HepG2 (cell line): Measurements from ENCODE around the gene AGFG1. TPM values are rescaled to one million over a fixed set of nuclear protein-coding genes. Genes with fewer than 3 reads are reported as not detected.

Experiments
- ARNT2 ChIP-seq: sonication (generic); formaldehyde crosslinking; IDR thresholded peaks from 2 replicates; pipeline ENCODE4 v1.8.0; 2022; ENCODE audit warnings: mild to moderate bottlenecking, low read depth, missing genetic modification reagents, moderate library complexity
- BHLHE40 ChIP-seq: IDR thresholded peaks from 2 replicates; pipeline ENCODE4 v1.6.1; 2011; ENCODE audit warnings: low read length, improper control_type of control experiment
- CCDC6 ChIP-seq: sonication (generic); formaldehyde crosslinking; IDR thresholded peaks from 2 replicates; pipeline ENCODE4 v1.8.1; 2022; ENCODE audit warnings: mild to moderate bottlenecking, missing genetic modification reagents, moderate library complexity
- MAFF ChIP-seq: IDR thresholded peaks from 2 replicates; pipeline ENCODE4 v1.6.1; 2011; ENCODE audit warnings: low read depth, low read length, improper control_type of control experiment
- MTF1 ChIP-seq: sonication (generic); formaldehyde crosslinking; IDR thresholded peaks from 2 replicates; pipeline ENCODE4 v1.5.0; 2020; ENCODE audit warnings: missing genetic modification reagents
- RARG ChIP-seq: sonication (generic); formaldehyde crosslinking; IDR thresholded peaks from 2 replicates; pipeline ENCODE4 v1.4.0; 2020; ENCODE audit warnings: low read depth, mild to moderate bottlenecking, missing genetic modification reagents
- RBFOX2 ChIP-seq: fragments of 200-400 bp; formaldehyde crosslinking; IDR thresholded peaks from 2 replicates; pipeline ENCODE4 v1.6.1; 2017; ENCODE audit warnings: low read depth, mild to moderate bottlenecking, low read length
- RBM22 ChIP-seq: fragments of 200-400 bp; formaldehyde crosslinking; optimal IDR thresholded peaks from 2 replicates; pipeline ENCODE3; 2017; ENCODE audit warnings: mild to moderate bottlenecking, low read length, moderate library complexity
- SALL1 ChIP-seq: sonication (generic); formaldehyde crosslinking; IDR thresholded peaks from 2 replicates; pipeline ENCODE4 v1.8.0; 2022; ENCODE audit warnings: mild to moderate bottlenecking, missing genetic modification reagents
- SIX4 ChIP-seq: sonication (generic); formaldehyde crosslinking; IDR thresholded peaks from 2 replicates; pipeline ENCODE4 v1.4.0; 2020; ENCODE audit warnings: missing genetic modification reagents
- SYNCRIP ChIP-seq: fragments of 200-400 bp; formaldehyde crosslinking; IDR thresholded peaks from 2 replicates; pipeline ENCODE4 v1.6.1; 2018; ENCODE audit warnings: mild to moderate bottlenecking, low read depth, low read length; ENCODE audit not compliant: insufficient read depth
- ZFAT ChIP-seq: sonication (generic); formaldehyde crosslinking; conservative IDR thresholded peaks from 2 replicates; pipeline ENCODE4 v1.8.1; 2023; ENCODE audit warnings: missing genetic modification reagents, inconsistent platforms
- ZNF205 ChIP-seq: IDR thresholded peaks from 2 replicates; pipeline ENCODE4 v1.6.1; 2018; ENCODE audit warnings: missing biosample characterization, missing genetic modification reagents
- ZNF235 ChIP-seq: sonication (generic); formaldehyde crosslinking; IDR thresholded peaks from 2 replicates; pipeline ENCODE4 v1.8.1; 2023; ENCODE audit warnings: mild to moderate bottlenecking, missing genetic modification reagents, borderline replicate concordance
- ZNF274 ChIP-seq: sonication (generic); formaldehyde crosslinking; IDR thresholded peaks from 2 replicates; pipeline ENCODE4 v1.5.1; 2020; ENCODE audit warnings: mild to moderate bottlenecking, missing genetic modification reagents
- ZNF652 ChIP-seq: IDR thresholded peaks from 2 replicates; pipeline ENCODE4 v1.6.1; 2016; ENCODE audit warnings: low read depth, borderline replicate concordance
- ZNF83 ChIP-seq: sonication (generic); formaldehyde crosslinking; IDR thresholded peaks from 2 replicates; pipeline ENCODE4 v1.4.0; 2020; ENCODE audit warnings: missing genetic modification reagents, mild to moderate bottlenecking, borderline replicate concordance
- polyA plus RNA-seq, 8 experiments: library from polyadenylated mRNA; depleted of rRNA in 3 of 8; stranded (reverse) in 7 of 8; unstranded in 1 of 8; fragments of >200 nt; fragmentation: Illumina TruSeq in 4 of 8; extraction: Trizol in 4 of 8; gene quantifications; 2 replicates each; pipeline versions ENCODE4 v1.2.1 to v1.2.3, GENCODE V29; 2011 to 2016; ENCODE audit warnings: low read depth in 4 of 8, missing spikeins in 1 of 8, mixed read lengths in 1 of 8; ENCODE audit not compliant: insufficient read depth in 1 of 8
- total RNA-seq, 5 experiments: library from RNA; depleted of rRNA; stranded (reverse); fragments of >200 nt; fragmentation: Illumina TruSeq; extraction: Trizol; gene quantifications; 2 replicates each; pipeline ENCODE4 v1.2.3, GENCODE V29; 2016; ENCODE audit warnings: low read depth in 1 of 5
- TF ChIP-seq, protein P1 (sequence below): sonication (generic); formaldehyde crosslinking; IDR thresholded peaks from 2 replicates; pipeline ENCODE4 v1.4.0; 2020; ENCODE audit warnings: missing genetic modification reagents
- TF ChIP-seq, protein P2 (sequence below): IDR thresholded peaks from 2 replicates; pipeline ENCODE4 v1.6.1; 2016; ENCODE audit warnings: missing genetic modification reagents, missing compliant biosample characterization
- TF ChIP-seq, protein P3 (sequence below): sonication (generic); formaldehyde crosslinking; IDR thresholded peaks from 2 replicates; pipeline ENCODE4 v1.5.1; 2020; ENCODE audit warnings: mild to moderate bottlenecking, missing genetic modification reagents, borderline replicate concordance
- TF ChIP-seq, protein P4 (sequence below): fragments of 450-650 bp; IDR thresholded peaks from 2 replicates; pipeline ENCODE4 v1.6.1; 2017

The AGFG1 gene
- total and polyA plus RNA-seq, 2 of the 13 experiments (the other 11 are each of a cell fraction or from before 2014, with no cell fraction given): 145 to 168 TPM

DNA sequence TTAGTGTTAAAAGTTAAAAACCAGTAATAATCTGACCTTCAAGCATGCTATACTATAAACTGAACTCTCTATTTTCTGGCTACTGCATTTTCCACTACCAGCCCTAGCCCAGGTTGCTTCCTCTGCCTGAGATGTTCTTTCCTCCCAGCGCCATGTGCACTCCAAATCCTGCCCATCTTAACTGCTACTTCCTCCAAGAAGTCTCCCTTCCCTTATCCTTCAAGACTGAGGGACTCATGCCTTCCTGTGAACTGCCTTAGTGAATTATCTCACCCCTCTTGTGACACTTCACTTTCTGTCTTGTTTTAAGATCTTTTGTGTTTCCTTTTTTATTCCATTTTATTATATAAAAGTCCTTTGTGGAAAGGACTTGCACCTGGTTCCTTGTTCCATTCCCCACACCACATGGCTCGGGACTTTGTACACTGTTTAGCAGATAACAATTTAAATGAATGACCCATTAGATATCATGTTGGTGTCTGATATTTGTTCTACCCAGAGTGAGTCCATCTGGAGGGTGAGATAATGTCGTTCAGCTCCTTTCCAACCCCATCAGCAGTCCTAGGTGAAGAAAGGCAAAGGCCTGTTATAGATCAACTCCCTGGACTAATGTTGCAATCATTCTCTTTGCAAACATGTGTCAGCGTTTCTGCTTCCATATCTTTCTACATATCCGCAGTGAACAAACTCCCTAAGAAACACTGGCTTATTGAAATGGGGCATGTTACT, 20.9 kb upstream of the AGFG1 start (continued):
- TF ChIP-seq ZNF83 (CRISPR knock-in tag) (no peak), MAFF (peak; percentile 96), SIX4 (peak; percentile 75; the same call in 1 of the 2 replicates), MTF1 (CRISPR knock-in tag) (no peak), RBFOX2 (peak; percentile 48; the same call in 1 of the 2 replicates), ZFAT (CRISPR knock-in tag) (no peak), ZNF205 (CRISPR knock-in tag) (peak; percentile 49; the same call in 1 of the 2 replicates), ARNT2 (CRISPR knock-in tag) (no peak), ZNF235 (CRISPR knock-in tag) (no peak), ZNF274 (no peak), BHLHE40 (no peak), SYNCRIP (no peak), SALL1 (peak; percentile 93; the same call in 1 of the 2 replicates), CCDC6 (CRISPR knock-in tag) (peak; percentile 66; the same call in 1 of the 2 replicates), RBM22 (no peak), RARG (CRISPR knock-in tag) (no peak), ZNF652 (CRISPR knock-in tag) (peak; percentile 60; the same call in 1 of the 2 replicates)
- TF ChIP-seq, protein P1, sequence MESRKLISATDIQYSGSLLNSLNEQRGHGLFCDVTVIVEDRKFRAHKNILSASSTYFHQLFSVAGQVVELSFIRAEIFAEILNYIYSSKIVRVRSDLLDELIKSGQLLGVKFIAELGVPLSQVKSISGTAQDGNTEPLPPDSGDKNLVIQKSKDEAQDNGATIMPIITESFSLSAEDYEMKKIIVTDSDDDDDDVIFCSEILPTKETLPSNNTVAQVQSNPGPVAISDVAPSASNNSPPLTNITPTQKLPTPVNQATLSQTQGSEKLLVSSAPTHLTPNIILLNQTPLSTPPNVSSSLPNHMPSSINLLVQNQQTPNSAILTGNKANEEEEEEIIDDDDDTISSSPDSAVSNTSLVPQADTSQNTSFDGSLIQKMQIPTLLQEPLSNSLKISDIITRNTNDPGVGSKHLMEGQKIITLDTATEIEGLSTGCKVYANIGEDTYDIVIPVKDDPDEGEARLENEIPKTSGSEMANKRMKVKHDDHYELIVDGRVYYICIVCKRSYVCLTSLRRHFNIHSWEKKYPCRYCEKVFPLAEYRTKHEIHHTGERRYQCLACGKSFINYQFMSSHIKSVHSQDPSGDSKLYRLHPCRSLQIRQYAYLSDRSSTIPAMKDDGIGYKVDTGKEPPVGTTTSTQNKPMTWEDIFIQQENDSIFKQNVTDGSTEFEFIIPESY: peak; percentile 67
- TF ChIP-seq, protein P2, sequence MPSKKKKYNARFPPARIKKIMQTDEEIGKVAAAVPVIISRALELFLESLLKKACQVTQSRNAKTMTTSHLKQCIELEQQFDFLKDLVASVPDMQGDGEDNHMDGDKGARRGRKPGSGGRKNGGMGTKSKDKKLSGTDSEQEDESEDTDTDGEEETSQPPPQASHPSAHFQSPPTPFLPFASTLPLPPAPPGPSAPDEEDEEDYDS (CRISPR knock-in tag): peak; percentile 69
- TF ChIP-seq, protein P3, sequence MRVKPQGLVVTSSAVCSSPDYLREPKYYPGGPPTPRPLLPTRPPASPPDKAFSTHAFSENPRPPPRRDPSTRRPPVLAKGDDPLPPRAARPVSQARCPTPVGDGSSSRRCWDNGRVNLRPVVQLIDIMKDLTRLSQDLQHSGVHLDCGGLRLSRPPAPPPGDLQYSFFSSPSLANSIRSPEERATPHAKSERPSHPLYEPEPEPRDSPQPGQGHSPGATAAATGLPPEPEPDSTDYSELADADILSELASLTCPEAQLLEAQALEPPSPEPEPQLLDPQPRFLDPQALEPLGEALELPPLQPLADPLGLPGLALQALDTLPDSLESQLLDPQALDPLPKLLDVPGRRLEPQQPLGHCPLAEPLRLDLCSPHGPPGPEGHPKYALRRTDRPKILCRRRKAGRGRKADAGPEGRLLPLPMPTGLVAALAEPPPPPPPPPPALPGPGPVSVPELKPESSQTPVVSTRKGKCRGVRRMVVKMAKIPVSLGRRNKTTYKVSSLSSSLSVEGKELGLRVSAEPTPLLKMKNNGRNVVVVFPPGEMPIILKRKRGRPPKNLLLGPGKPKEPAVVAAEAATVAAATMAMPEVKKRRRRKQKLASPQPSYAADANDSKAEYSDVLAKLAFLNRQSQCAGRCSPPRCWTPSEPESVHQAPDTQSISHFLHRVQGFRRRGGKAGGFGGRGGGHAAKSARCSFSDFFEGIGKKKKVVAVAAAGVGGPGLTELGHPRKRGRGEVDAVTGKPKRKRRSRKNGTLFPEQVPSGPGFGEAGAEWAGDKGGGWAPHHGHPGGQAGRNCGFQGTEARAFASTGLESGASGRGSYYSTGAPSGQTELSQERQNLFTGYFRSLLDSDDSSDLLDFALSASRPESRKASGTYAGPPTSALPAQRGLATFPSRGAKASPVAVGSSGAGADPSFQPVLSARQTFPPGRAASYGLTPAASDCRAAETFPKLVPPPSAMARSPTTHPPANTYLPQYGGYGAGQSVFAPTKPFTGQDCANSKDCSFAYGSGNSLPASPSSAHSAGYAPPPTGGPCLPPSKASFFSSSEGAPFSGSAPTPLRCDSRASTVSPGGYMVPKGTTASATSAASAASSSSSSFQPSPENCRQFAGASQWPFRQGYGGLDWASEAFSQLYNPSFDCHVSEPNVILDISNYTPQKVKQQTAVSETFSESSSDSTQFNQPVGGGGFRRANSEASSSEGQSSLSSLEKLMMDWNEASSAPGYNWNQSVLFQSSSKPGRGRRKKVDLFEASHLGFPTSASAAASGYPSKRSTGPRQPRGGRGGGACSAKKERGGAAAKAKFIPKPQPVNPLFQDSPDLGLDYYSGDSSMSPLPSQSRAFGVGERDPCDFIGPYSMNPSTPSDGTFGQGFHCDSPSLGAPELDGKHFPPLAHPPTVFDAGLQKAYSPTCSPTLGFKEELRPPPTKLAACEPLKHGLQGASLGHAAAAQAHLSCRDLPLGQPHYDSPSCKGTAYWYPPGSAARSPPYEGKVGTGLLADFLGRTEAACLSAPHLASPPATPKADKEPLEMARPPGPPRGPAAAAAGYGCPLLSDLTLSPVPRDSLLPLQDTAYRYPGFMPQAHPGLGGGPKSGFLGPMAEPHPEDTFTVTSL (CRISPR knock-in tag): peak; percentile 93
- TF ChIP-seq, protein P4, sequence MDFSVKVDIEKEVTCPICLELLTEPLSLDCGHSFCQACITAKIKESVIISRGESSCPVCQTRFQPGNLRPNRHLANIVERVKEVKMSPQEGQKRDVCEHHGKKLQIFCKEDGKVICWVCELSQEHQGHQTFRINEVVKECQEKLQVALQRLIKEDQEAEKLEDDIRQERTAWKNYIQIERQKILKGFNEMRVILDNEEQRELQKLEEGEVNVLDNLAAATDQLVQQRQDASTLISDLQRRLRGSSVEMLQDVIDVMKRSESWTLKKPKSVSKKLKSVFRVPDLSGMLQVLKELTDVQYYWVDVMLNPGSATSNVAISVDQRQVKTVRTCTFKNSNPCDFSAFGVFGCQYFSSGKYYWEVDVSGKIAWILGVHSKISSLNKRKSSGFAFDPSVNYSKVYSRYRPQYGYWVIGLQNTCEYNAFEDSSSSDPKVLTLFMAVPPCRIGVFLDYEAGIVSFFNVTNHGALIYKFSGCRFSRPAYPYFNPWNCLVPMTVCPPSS: 0 out of 2 replicates have a peak, but pooled peaks have one; percentile 34
